HepG2 (cell line): ENCODE data around the gene ANKDD1A. TPM values are rescaled to one million over a fixed set of nuclear protein-coding genes. Genes with fewer than 3 reads are reported as not detected.
A peak's percentile ranks its signal among the peaks of the same experiment; 100 is the strongest.

Experiments
- ATAD3A ChIP-seq: sonication (generic); formaldehyde crosslinking; IDR thresholded peaks from 2 replicates; pipeline ENCODE4 v1.4.0; 2020; ENCODE audit warnings: missing genetic modification reagents
- GPN1 ChIP-seq: sonication (generic); formaldehyde crosslinking; IDR thresholded peaks from 2 replicates; pipeline ENCODE4 v1.5.1; 2020; ENCODE audit warnings: missing genetic modification reagents, borderline replicate concordance
- HDAC1 ChIP-seq: sonication (generic); formaldehyde crosslinking; IDR thresholded peaks from 2 replicates; pipeline ENCODE4 v1.5.1; 2020; ENCODE audit warnings: mild to moderate bottlenecking, missing genetic modification reagents
- PHB2 ChIP-seq: fragments of 450-650 bp; IDR thresholded peaks from 2 replicates; pipeline ENCODE4 v1.6.1; 2018; ENCODE audit not compliant: partially characterized antibody
- RAD51 ChIP-seq: fragments of 450-650 bp; IDR thresholded peaks from 2 replicates; pipeline ENCODE4 v1.6.1; 2016; ENCODE audit warnings: borderline replicate concordance
- SP4 ChIP-seq: sonication (generic); formaldehyde crosslinking; IDR thresholded peaks from 2 replicates; pipeline ENCODE4 v1.8.1; 2023; ENCODE audit warnings: mild to moderate bottlenecking, missing genetic modification reagents
- ZKSCAN8 ChIP-seq: IDR thresholded peaks from 2 replicates; pipeline ENCODE4 v1.6.1; 2016; ENCODE audit warnings: borderline replicate concordance, missing genetic modification reagents, missing compliant biosample characterization
- ZMAT3 ChIP-seq: sonication (generic); formaldehyde crosslinking; conservative IDR thresholded peaks from 2 replicates; pipeline ENCODE4 v1.7.0; 2021; ENCODE audit warnings: missing genetic modification reagents
- ZNF484 ChIP-seq: sonication (generic); formaldehyde crosslinking; IDR thresholded peaks from 2 replicates; pipeline ENCODE4 v1.5.1; 2020; ENCODE audit warnings: mild to moderate bottlenecking, low read depth, missing genetic modification reagents, borderline replicate concordance
- ZNF777 ChIP-seq: sonication (generic); formaldehyde crosslinking; IDR thresholded peaks from 2 replicates; pipeline ENCODE4 v1.4.0; 2020; ENCODE audit warnings: missing genetic modification reagents
- ZNF841 ChIP-seq: sonication (generic); formaldehyde crosslinking; IDR thresholded peaks from 2 replicates; pipeline ENCODE4 v1.8.1; 2023; ENCODE audit warnings: missing genetic modification reagents, borderline replicate concordance
- polyA plus RNA-seq, 8 experiments: library from polyadenylated mRNA; depleted of rRNA in 3 of 8; stranded (reverse) in 7 of 8; unstranded in 1 of 8; fragments of >200 nt; fragmentation: Illumina TruSeq in 4 of 8; extraction: Trizol in 4 of 8; gene quantifications; 2 replicates each; pipeline versions ENCODE4 v1.2.1 to v1.2.3, GENCODE V29; 2011 to 2016; ENCODE audit warnings: low read depth in 4 of 8, missing spikeins in 1 of 8, mixed read lengths in 1 of 8; ENCODE audit not compliant: insufficient read depth in 1 of 8
- total RNA-seq, 5 experiments: library from RNA; depleted of rRNA; stranded (reverse); fragments of >200 nt; fragmentation: Illumina TruSeq; extraction: Trizol; gene quantifications; 2 replicates each; pipeline ENCODE4 v1.2.3, GENCODE V29; 2016; ENCODE audit warnings: low read depth in 1 of 5
- TF ChIP-seq, protein P1 (sequence below): sonication (generic); formaldehyde crosslinking; IDR thresholded peaks from one replicate; pipeline ENCODE4 v1.5.1; 2020; ENCODE audit warnings: mild to moderate bottlenecking, missing genetic modification reagents; ENCODE audit errors: not compliant biosample characterization
- TF ChIP-seq, protein P2 (sequence below), 2 experiments: sonication (generic) in 1 of 2; formaldehyde crosslinking in 1 of 2; IDR thresholded peaks; 2 replicates each; pipeline versions ENCODE4 v1.5.1 to v1.6.1; 2011 to 2020; ENCODE audit warnings: borderline replicate concordance in 1 of 2, low read depth in 1 of 2, low read length in 1 of 2, mild to moderate bottlenecking in 1 of 2, missing genetic modification reagents in 1 of 2, moderate library complexity in 1 of 2
- TF ChIP-seq, protein P3 (sequence below): sonication (generic); formaldehyde crosslinking; IDR thresholded peaks from 2 replicates; pipeline ENCODE4 v1.8.0; 2022; ENCODE audit warnings: missing genetic modification reagents, low read depth, mild to moderate bottlenecking, borderline replicate concordance
- TF ChIP-seq, protein P4 (sequence below): sonication (generic); formaldehyde crosslinking; IDR thresholded peaks from 2 replicates; pipeline ENCODE4 v1.4.0; 2020; ENCODE audit warnings: missing genetic modification reagents
- TF ChIP-seq, protein P5 (sequence below): sonication (generic); formaldehyde crosslinking; IDR thresholded peaks from 2 replicates; pipeline ENCODE4 v1.4.0; 2020; ENCODE audit warnings: missing genetic modification reagents

Gene ANKDD1A
- total and polyA plus RNA-seq, 2 of the 13 experiments (the other 11 are each of a cell fraction or from before 2014, with no cell fraction given), result 0.11 to 0.48 TPM

DNA sequence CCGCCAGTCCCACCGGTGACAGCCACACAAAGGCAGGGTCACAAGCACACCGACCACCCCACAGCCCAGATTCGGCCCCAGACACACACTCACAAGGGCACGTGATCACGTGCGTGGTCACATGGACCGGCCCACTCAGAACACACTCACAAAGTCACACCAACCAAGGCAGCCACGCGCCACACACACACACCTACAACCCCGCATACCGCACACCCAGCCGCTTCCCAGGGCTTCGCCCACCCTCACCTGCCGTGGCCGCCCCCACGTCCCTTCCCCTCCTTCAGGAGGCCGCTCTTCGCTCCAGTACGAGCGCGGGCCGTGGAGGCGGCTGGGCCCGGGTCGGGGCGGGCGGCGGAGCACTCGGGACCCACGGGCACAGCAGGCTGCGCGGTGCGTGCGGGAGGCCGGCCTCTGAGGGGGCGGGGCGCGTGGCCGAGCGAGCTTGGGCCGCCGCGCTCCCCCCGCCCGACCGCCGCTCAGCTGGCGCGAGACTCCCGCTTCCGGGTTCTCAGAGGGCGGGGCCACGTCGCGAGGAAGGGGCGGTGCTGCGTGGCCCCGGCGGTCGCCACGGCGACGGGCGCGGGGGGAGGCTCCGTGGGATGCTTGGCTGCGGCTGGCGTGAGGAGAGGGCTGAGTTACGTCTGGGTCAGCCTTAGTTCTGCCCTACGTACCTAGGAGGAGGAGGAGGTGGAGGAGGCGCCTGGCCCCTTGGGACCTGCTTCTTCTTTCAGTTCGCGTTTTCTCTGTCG is 77.9 kb downstream of the ANKDD1A start, which contains the start of gene SPG21 (continued):
- TF ChIP-seq, protein P1, sequence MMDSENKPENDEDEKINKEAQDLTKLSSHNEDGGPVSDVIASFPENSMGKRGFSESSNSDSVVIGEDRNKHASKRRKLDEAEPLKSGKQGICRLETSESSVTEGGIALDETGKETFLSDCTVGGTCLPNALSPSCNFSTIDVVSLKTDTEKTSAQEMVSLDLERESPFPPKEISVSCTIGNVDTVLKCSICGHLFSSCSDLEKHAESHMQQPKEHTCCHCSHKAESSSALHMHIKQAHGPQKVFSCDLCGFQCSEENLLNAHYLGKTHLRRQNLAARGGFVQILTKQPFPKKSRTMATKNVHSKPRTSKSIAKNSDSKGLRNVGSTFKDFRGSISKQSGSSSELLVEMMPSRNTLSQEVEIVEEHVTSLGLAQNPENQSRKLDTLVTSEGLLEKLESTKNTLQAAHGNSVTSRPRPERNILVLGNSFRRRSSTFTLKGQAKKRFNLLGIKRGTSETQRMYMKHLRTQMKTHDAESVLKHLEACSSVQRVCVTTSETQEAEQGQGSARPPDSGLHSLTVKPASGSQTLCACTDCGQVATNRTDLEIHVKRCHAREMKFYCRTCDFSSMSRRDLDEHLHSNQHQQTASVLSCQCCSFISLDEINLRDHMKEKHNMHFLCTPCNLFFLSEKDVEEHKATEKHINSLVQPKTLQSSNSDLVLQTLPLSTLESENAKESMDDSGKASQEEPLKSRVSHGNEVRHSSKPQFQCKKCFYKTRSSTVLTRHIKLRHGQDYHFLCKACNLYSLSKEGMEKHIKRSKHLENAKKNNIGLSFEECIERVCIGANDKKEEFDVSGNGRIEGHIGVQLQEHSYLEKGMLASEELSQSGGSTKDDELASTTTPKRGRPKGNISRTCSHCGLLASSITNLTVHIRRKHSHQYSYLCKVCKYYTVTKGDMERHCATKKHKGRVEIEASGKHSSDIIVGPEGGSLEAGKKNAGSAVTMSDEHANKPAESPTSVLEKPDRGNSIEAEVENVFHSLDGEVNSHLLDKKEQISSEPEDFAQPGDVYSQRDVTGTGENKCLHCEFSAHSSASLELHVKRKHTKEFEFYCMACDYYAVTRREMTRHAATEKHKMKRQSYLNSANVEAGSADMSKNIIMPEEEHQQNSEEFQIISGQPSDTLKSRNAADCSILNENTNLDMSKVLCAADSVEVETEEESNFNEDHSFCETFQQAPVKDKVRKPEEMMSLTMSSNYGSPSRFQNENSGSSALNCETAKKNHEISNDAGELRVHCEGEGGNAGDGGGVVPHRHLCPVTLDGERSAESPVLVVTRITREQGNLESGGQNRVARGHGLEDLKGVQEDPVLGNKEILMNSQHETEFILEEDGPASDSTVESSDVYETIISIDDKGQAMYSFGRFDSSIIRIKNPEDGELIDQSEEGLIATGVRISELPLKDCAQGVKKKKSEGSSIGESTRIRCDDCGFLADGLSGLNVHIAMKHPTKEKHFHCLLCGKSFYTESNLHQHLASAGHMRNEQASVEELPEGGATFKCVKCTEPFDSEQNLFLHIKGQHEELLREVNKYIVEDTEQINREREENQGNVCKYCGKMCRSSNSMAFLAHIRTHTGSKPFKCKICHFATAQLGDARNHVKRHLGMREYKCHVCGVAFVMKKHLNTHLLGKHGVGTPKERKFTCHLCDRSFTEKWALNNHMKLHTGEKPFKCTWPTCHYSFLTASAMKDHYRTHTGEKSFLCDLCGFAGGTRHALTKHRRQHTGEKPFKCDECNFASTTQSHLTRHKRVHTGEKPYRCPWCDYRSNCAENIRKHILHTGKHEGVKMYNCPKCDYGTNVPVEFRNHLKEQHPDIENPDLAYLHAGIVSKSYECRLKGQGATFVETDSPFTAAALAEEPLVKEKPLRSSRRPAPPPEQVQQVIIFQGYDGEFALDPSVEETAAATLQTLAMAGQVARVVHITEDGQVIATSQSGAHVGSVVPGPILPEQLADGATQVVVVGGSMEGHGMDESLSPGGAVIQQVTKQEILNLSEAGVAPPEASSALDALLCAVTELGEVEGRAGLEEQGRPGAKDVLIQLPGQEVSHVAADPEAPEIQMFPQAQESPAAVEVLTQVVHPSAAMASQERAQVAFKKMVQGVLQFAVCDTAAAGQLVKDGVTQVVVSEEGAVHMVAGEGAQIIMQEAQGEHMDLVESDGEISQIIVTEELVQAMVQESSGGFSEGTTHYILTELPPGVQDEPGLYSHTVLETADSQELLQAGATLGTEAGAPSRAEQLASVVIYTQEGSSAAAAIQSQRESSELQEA (CRISPR knock-in tag), result peak; percentile 27
- TF ChIP-seq, protein P2, sequence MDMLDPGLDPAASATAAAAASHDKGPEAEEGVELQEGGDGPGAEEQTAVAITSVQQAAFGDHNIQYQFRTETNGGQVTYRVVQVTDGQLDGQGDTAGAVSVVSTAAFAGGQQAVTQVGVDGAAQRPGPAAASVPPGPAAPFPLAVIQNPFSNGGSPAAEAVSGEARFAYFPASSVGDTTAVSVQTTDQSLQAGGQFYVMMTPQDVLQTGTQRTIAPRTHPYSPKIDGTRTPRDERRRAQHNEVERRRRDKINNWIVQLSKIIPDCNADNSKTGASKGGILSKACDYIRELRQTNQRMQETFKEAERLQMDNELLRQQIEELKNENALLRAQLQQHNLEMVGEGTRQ (IDR thresholded peaks at IDR 0.05; ENCODE audit: low read depth, low read length), result peak; percentile 85
- TF ChIP-seq, protein P2 (CRISPR knock-in tag; IDR thresholded peaks at IDR 0.05; ENCODE audit: borderline replicate concordance), result peak; percentile 81; the same call in 1 of the 2 replicates
- TF ChIP-seq, protein P3, sequence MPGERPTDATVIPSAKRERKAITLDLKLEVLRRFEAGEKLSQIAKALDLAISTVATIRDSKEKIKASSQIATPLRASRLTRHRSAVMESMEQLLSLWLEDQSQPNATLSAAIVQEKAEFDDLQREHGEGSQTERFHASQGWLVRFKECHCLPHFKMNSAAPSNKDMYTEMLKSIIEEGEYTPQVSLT (CRISPR knock-in tag), result no peak
- no peak for TF ChIP-seq ZNF841 (CRISPR knock-in tag)
- TF ChIP-seq ZMAT3 (CRISPR knock-in tag), result peak; percentile 72; the same call in 1 of the 2 replicates
- TF ChIP-seq HDAC1, result peak; percentile 72
- peak; percentile 90 for TF ChIP-seq RAD51
- TF ChIP-seq ATAD3A, result no peak
- TF ChIP-seq, protein P4, sequence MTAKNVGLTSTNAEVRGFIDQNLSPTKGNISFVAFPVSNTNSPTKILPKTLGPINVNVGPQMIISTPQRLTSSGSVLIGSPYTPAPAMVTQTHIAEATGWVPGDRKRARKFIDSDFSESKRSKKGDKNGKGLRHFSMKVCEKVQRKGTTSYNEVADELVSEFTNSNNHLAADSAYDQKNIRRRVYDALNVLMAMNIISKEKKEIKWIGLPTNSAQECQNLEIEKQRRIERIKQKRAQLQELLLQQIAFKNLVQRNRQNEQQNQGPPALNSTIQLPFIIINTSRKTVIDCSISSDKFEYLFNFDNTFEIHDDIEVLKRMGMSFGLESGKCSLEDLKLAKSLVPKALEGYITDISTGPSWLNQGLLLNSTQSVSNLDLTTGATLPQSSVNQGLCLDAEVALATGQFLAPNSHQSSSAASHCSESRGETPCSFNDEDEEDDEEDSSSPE (CRISPR knock-in tag), result peak; percentile 74
- no peak for TF ChIP-seq ZKSCAN8
- peak; percentile 93 for TF ChIP-seq SP4
- TF ChIP-seq ZNF777 (CRISPR knock-in tag), result peak; percentile 58
- TF ChIP-seq, protein P5, sequence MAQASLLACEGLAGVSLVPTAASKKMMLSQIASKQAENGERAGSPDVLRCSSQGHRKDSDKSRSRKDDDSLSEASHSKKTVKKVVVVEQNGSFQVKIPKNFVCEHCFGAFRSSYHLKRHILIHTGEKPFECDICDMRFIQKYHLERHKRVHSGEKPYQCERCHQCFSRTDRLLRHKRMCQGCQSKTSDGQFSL (CRISPR knock-in tag), result 0 out of 2 replicates have a peak, but pooled peaks have one; percentile 77
- TF ChIP-seq ZNF484, result no peak
- no peak for TF ChIP-seq GPN1 (CRISPR knock-in tag)
- TF ChIP-seq PHB2, result no peak
